Thyroid gland (tissue), 4 donors: ENCODE results near the gene DPYD.

Experiments
- CTCF ChIP-seq, 6 experiments: fragments of 200-600 bp in 3 of 6; fragments of 450-650 bp in 3 of 6; sonication (generic) in 3 of 6; IDR thresholded peaks; one replicate each; pipeline ENCODE4 v1.5.1; 2016 to 2019; ENCODE audit warnings: antibody characterized with exemption in 6 of 6, mild to moderate bottlenecking in 2 of 6, inconsistent platforms in 1 of 6, moderate library complexity in 1 of 6
- POLR2A ChIP-seq, 2 donors: fragments of 450-650 bp; IDR thresholded peaks; one replicate each; pipeline ENCODE4 v1.6.1; 2017; ENCODE audit warnings: antibody characterized with exemption in 2 of 2, mild to moderate bottlenecking in 2 of 2, moderate library complexity in 1 of 2

GRCh38 chr1:97136996-97137395 is 783.8 kb downstream of the DPYD start:
- TF ChIP-seq CTCF (IDR thresholded peaks at IDR 0.05) (no peak), POLR2A (IDR thresholded peaks at IDR 0.05) (no peak)
